HepG2 (cell line): ENCODE data around the gene PPM1E. TPM values are rescaled to one million over a fixed set of nuclear protein-coding genes. Genes with fewer than 3 reads are reported as not detected.
A peak's percentile ranks its signal among the peaks of the same experiment; 100 is the strongest.

Experiments used
- ARNT2 ChIP-seq: sonication (generic); formaldehyde crosslinking; IDR thresholded peaks from 2 replicates; pipeline ENCODE4 v1.8.0; 2022; ENCODE audit warnings: mild to moderate bottlenecking, low read depth, missing genetic modification reagents, moderate library complexity
- ATF7 ChIP-seq, 2 experiments: fragments of 450-650 bp in 1 of 2; sonication (generic) in 1 of 2; formaldehyde crosslinking in 1 of 2; IDR thresholded peaks; 2 replicates each; pipeline versions ENCODE4 v1.4.0 to v1.6.1; 2016 to 2020; ENCODE audit warnings: antibody characterized with exemption in 1 of 2, mild to moderate bottlenecking in 1 of 2, missing genetic modification reagents in 1 of 2
- FOXC1 ChIP-seq: sonication (generic); formaldehyde crosslinking; IDR thresholded peaks from 2 replicates; pipeline ENCODE4 v1.8.0; 2022; ENCODE audit warnings: mild to moderate bottlenecking, missing genetic modification reagents, borderline replicate concordance
- ZBTB40 ChIP-seq, 2 experiments: fragments of 450-650 bp in 1 of 2; sonication (generic) in 1 of 2; formaldehyde crosslinking in 1 of 2; IDR thresholded peaks; 2 replicates each; pipeline versions ENCODE4 v1.6.1 to v1.8.0; 2016 to 2022; ENCODE audit warnings: antibody characterized with exemption in 1 of 2, mild to moderate bottlenecking in 1 of 2, missing genetic modification reagents in 1 of 2
- ZNF225 ChIP-seq: sonication (generic); formaldehyde crosslinking; IDR thresholded peaks from 2 replicates; pipeline ENCODE4 v1.4.0; 2020; ENCODE audit warnings: mild to moderate bottlenecking, missing genetic modification reagents
- ZNF891 ChIP-seq: sonication (generic); formaldehyde crosslinking; IDR thresholded peaks from 2 replicates; pipeline ENCODE4 v1.5.0; 2020; ENCODE audit warnings: mild to moderate bottlenecking, missing genetic modification reagents
- polyA plus RNA-seq, 8 experiments: library from polyadenylated mRNA; depleted of rRNA in 3 of 8; stranded (reverse) in 7 of 8; unstranded in 1 of 8; fragments of >200 nt; fragmentation: Illumina TruSeq in 4 of 8; extraction: Trizol in 4 of 8; gene quantifications; 2 replicates each; pipeline versions ENCODE4 v1.2.1 to v1.2.3, GENCODE V29; 2011 to 2016; ENCODE audit warnings: low read depth in 4 of 8, missing spikeins in 1 of 8, mixed read lengths in 1 of 8; ENCODE audit not compliant: insufficient read depth in 1 of 8
- total RNA-seq, 5 experiments: library from RNA; depleted of rRNA; stranded (reverse); fragments of >200 nt; fragmentation: Illumina TruSeq; extraction: Trizol; gene quantifications; 2 replicates each; pipeline ENCODE4 v1.2.3, GENCODE V29; 2016; ENCODE audit warnings: low read depth in 1 of 5
- TF ChIP-seq, protein P1 (sequence below): sonication (generic); formaldehyde crosslinking; IDR thresholded peaks from 2 replicates; pipeline ENCODE4 v1.5.1; 2020; ENCODE audit warnings: mild to moderate bottlenecking, missing genetic modification reagents, moderate library complexity

Gene PPM1E
- total and polyA plus RNA-seq, 2 of the 13 experiments (the other 11 are each of a cell fraction or from before 2014, with no cell fraction given) = 0.15 TPM; not detected in 1

GRCh38 chr17:58755577-58756245 is at the start of gene PPM1E (continued):
- no peak for TF ChIP-seq ATF7 (IDR thresholded peaks at IDR 0.05)
- TF ChIP-seq ATF7 (CRISPR knock-in tag; IDR thresholded peaks at IDR 0.05) = 0 out of 2 replicates have a peak, but pooled peaks have one; percentile 23
- no peak for TF ChIP-seq ZBTB40 (IDR thresholded peaks at IDR 0.05)
- 0 out of 2 replicates have a peak, but pooled peaks have one; percentile 32 for TF ChIP-seq ZBTB40 (CRISPR knock-in tag; IDR thresholded peaks at IDR 0.05)
- 0 out of 2 replicates have a peak, but pooled peaks have one; percentile 19 for TF ChIP-seq FOXC1 (CRISPR knock-in tag)
- TF ChIP-seq ARNT2 (CRISPR knock-in tag) = peak; percentile 20; the same call in 1 of the 2 replicates
- TF ChIP-seq, protein P1, sequence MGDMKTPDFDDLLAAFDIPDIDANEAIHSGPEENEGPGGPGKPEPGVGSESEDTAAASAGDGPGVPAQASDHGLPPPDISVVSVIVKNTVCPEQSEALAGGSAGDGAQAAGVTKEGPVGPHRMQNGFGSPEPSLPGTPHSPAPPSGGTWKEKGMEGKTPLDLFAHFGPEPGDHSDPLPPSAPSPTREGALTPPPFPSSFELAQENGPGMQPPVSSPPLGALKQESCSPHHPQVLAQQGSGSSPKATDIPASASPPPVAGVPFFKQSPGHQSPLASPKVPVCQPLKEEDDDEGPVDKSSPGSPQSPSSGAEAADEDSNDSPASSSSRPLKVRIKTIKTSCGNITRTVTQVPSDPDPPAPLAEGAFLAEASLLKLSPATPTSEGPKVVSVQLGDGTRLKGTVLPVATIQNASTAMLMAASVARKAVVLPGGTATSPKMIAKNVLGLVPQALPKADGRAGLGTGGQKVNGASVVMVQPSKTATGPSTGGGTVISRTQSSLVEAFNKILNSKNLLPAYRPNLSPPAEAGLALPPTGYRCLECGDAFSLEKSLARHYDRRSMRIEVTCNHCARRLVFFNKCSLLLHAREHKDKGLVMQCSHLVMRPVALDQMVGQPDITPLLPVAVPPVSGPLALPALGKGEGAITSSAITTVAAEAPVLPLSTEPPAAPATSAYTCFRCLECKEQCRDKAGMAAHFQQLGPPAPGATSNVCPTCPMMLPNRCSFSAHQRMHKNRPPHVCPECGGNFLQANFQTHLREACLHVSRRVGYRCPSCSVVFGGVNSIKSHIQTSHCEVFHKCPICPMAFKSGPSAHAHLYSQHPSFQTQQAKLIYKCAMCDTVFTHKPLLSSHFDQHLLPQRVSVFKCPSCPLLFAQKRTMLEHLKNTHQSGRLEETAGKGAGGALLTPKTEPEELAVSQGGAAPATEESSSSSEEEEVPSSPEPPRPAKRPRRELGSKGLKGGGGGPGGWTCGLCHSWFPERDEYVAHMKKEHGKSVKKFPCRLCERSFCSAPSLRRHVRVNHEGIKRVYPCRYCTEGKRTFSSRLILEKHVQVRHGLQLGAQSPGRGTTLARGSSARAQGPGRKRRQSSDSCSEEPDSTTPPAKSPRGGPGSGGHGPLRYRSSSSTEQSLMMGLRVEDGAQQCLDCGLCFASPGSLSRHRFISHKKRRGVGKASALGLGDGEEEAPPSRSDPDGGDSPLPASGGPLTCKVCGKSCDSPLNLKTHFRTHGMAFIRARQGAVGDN = peak; percentile 66
- peak; percentile 80; the same call in 1 of the 2 replicates for TF ChIP-seq ZNF225 (CRISPR knock-in tag)
- peak; percentile 43; the same call in 1 of the 2 replicates for TF ChIP-seq ZNF891 (CRISPR knock-in tag)
